RWPE2 (cell line): ENCODE measurements around the gene KRTAP6-2.

Experiments used
- ATAC-seq: fragments of 200-7000 bp; cut with Tn5 transposase; 3 replicates; pipeline ENCODE4 v1.9.1; 2021; ENCODE audit warnings: low read depth
- DNase-seq: peaks from one replicate; pipeline ENCODE4 v3.0.0-alpha.2; 2020; ENCODE audit warnings: low spot score
- H3K27ac ChIP-seq: fragments of 450-650 bp; 2 replicates; pipeline ENCODE4 v1.5.1; 2017; ENCODE audit warnings: mild to moderate bottlenecking; ENCODE audit not compliant: poor library complexity, severe bottlenecking
- H3K27me3 ChIP-seq: fragments of 250-450 bp; sonication (Bioruptor Pico); 2 replicates; pipeline ENCODE4 v1.5.1; 2021; ENCODE audit warnings: mild to moderate bottlenecking, moderate library complexity; ENCODE audit not compliant: insufficient read depth, poor library complexity, severe bottlenecking
- H3K36me3 ChIP-seq: fragments of 250-450 bp; sonication (Bioruptor Pico); 2 replicates; pipeline ENCODE4 v1.5.1; 2020; ENCODE audit warnings: low read depth, mild to moderate bottlenecking, moderate library complexity
- H3K4me1 ChIP-seq: fragments of 250-450 bp; sonication (Bioruptor Pico); 2 replicates; pipeline ENCODE4 v1.5.1; 2021; ENCODE audit warnings: mild to moderate bottlenecking, moderate library complexity; ENCODE audit not compliant: insufficient read depth, poor library complexity, severe bottlenecking
- H3K4me3 ChIP-seq: fragments of 250-450 bp; sonication (Bioruptor Pico); 2 replicates; pipeline ENCODE4 v1.5.1; 2021; ENCODE audit warnings: mild to moderate bottlenecking, moderate library complexity; ENCODE audit not compliant: severe bottlenecking
- H3K9me3 ChIP-seq: fragments of 250-450 bp; sonication (Bioruptor Pico); 2 replicates; pipeline ENCODE4 v1.5.1; 2021; ENCODE audit warnings: mild to moderate bottlenecking, moderate library complexity; ENCODE audit not compliant: severe bottlenecking
- TF ChIP-seq, protein P1 (sequence below): fragments of 450-650 bp; IDR thresholded peaks from one replicate; pipeline ENCODE4 v1.5.1; 2017; ENCODE audit warnings: mild to moderate bottlenecking, moderate library complexity; ENCODE audit not compliant: poor library complexity, severe bottlenecking

KRTAP6-2 gene, protein sequence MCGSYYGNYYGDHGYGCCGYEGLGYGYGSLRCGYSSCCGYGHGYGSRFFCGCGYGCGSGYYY

DNA sequence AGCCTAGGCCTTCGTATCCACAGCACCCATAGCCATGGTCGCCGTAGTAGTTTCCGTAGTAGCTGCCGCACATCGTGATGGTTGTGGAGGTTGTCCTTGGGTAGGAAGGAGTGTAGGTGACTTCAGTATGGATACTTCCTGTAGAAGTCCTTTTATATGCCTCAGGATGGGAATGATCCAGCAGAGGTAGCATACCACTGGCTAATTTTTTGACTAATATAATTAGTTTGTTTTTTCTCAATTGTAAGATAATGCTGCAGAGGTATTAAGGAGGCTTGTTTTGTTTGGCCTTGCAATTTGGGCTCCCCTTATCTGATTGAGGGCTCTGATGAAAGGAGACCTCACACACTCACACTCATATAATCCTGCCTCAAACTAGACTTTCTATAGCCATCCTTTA is at the start of gene KRTAP6-2:
Gene KRTAP6-2, minus strand, starts transcription at position 101 of the 400 bp plus-strand sequence. Its CDS starts 28 bp downstream, at position 73.
- TF ChIP-seq, protein P1, sequence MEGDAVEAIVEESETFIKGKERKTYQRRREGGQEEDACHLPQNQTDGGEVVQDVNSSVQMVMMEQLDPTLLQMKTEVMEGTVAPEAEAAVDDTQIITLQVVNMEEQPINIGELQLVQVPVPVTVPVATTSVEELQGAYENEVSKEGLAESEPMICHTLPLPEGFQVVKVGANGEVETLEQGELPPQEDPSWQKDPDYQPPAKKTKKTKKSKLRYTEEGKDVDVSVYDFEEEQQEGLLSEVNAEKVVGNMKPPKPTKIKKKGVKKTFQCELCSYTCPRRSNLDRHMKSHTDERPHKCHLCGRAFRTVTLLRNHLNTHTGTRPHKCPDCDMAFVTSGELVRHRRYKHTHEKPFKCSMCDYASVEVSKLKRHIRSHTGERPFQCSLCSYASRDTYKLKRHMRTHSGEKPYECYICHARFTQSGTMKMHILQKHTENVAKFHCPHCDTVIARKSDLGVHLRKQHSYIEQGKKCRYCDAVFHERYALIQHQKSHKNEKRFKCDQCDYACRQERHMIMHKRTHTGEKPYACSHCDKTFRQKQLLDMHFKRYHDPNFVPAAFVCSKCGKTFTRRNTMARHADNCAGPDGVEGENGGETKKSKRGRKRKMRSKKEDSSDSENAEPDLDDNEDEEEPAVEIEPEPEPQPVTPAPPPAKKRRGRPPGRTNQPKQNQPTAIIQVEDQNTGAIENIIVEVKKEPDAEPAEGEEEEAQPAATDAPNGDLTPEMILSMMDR = no peak
- ATAC-seq (no peak), DNase-seq (no peak)
- no peak within 1 kb of the TSS for H3K4me3 ChIP-seq
- no peaks in the 10 kb centered on the region for H3K9me3 ChIP-seq
- H3K27me3 ChIP-seq = no peaks in the 10 kb centered on the region
- H3K36me3 ChIP-seq = no peaks in the 10 kb centered on the region
- H3K4me1 ChIP-seq = no peaks in the 10 kb centered on the region
- no peak within 1 kb of the TSS for H3K27ac ChIP-seq

DNA sequence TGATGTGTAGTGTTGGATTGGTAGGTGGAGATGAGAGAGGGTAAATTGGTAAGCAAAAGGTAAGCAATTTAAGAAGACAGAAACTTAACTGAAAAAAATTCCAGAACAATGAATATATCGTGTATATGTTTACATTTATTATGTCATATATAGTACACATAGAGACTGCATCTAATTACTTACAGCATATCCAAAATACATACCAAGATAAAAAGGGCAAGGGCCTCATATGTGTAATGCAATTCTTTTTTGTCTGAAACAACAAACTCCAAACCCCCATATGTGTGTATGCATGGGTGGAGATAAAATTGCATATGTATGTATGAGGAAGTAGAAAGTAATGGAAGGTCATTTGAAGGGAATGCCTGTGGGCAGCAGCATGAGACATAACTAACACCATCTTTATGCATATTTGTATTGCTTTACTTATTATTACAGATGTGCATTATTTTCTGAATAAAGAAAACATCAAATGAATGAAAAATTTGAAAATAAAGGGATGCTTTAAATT is 48.3 kb upstream of the KRTAP6-2 start:
- TF ChIP-seq, protein P1 = no peak
- ATAC-seq = no peak
- Histone ChIP-seq H3K4me3 (no peak overlapping the region), H3K4me1 (no peaks in the 10 kb centered on the region), H3K9me3 (no peaks in the 10 kb centered on the region), H3K27ac (no peak overlapping the region), H3K27me3 (peaks cover 21% of the 10 kb centered on the region), H3K36me3 (no peaks in the 10 kb centered on the region)
- no peak for DNase-seq

DNA sequence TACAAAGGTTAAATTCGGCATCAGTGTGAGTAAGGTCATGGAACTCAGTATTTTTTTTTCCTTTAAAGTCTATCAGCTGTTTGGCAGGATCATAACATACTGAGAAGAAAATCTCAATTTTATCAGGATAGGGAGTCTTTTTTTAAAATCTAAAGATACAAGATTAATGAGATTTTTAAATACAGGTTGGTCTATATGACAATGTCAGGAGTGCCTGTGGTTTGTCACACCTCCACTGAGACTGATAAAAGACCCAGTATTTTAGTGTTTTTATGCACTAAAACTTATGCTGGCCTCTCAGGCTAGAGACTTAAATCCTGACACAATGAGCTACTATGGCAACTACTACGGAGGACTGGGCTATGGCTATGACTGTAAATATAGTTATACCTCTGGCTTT is 43.9 kb upstream of the KRTAP6-2 start, which contains the start of gene KRTAP20-3:
Gene KRTAP20-3, plus strand, starts transcription at position 301 of the 400 bp plus-strand sequence.
- peaks cover 3% of the 10 kb centered on the region for H3K27me3 ChIP-seq
- no peaks in the 10 kb centered on the region for H3K36me3 ChIP-seq
- H3K4me1 ChIP-seq = no peaks in the 10 kb centered on the region
- DNase-seq (no peak), ATAC-seq (no peak)
- no peak within 1 kb of the TSS for H3K27ac ChIP-seq
- TF ChIP-seq, protein P1 = no peak
- no peaks in the 10 kb centered on the region for H3K9me3 ChIP-seq
- H3K4me3 ChIP-seq = no peak within 1 kb of the TSS

DNA sequence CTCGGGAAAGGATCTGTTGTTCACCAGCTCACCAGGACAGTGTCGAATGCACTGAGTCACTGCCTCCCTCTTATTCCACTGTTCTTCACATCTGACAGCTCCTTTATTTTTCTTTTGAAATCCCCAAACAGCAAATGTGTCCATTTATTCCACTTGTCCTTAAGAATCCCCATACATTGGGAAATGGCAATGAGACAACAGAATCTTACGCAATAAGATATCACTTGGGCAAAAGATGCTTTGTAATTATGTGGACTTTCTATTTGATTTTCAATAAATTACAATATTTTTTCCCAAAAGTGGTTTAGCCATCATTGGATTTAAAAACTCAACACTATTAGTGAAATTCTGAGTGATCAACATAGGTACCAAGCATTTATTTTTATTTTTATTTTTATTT is 40.0 kb upstream of the KRTAP6-2 start:
- ATAC-seq (no peak), DNase-seq (no peak)
- TF ChIP-seq, protein P1 = no peak
- Histone ChIP-seq H3K9me3 (no peaks in the 10 kb centered on the region), H3K27ac (no peak overlapping the region), H3K4me1 (no peaks in the 10 kb centered on the region), H3K4me3 (no peak overlapping the region), H3K27me3 (no peaks in the 10 kb centered on the region), H3K36me3 (no peaks in the 10 kb centered on the region)

DNA sequence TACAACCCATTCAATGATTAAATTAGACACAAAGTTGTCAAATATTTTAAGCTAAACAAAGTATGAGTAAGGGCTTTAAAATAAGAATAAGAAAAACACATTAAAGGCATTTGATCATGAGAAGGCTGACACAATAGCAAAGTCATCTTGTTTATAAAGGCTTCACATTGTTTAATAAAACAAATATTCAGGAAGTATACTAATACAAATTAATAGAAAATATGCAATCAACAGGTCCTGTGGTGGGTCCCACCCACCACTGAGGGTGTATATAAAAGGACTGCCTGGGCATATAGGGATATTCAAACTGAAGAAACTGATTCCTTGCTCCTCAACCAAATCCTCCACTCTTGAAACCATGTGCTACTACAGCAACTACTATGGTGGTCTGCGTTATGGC is 36.2 kb upstream of the KRTAP6-2 start, which contains the start of gene KRTAP20-2:
Gene KRTAP20-2, plus strand, starts transcription at position 301 of the 400 bp plus-strand sequence. Its CDS starts 58 bp downstream, at position 359.
- no peak within 1 kb of the TSS for H3K4me3 ChIP-seq

More for the DNA sequence above, 36.2 kb upstream of the KRTAP6-2 start, which contains the start of gene KRTAP20-2:
- Histone ChIP-seq H3K4me1 (no peaks in the 10 kb centered on the region), H3K27me3 (no peaks in the 10 kb centered on the region), H3K36me3 (no peaks in the 10 kb centered on the region), H3K9me3 (no peaks in the 10 kb centered on the region), H3K27ac (no peak within 1 kb of the TSS)
- ATAC-seq (no peak), DNase-seq (no peak)
- TF ChIP-seq, protein P1 = no peak
